ENCODE data around the gene LCE1C. TPM values are rescaled to one million over a fixed set of nuclear protein-coding genes. Genes with fewer than 3 reads are reported as not detected.

Gene LCE1C
- total RNA-seq, 2 donors from 2014 or later, result not detected

- Mint-ChIP-seq H3K27me3 (peaks cover 24 to 49% of the 10 kb centered on the region in 2 donors), H3K9me3 (no peaks in the 10 kb centered on the region), H3K36me3 (no peaks in the 10 kb centered on the region), H3K4me3 (no peak overlapping the region), H3K4me1 (ENCODE audit: low read depth in 2 of 2) (peaks cover 0 to 5% of the 10 kb centered on the region in 2 donors), H3K27ac (no peak overlapping the region)
- ATAC-seq, result peak in 1 of 2 donors; percentile 53
- DNase-seq (ENCODE audit: low spot score), result no peak
Observed at GRCh38 chr1:152783095-152783494, 23.4 kb downstream of the LCE1C start.

- H3K27me3 Mint-ChIP-seq, result peaks cover 17 to 49% of the 10 kb centered on the region in 2 donors
- H3K9me3 Mint-ChIP-seq, result no peaks in the 10 kb centered on the region
Observed at GRCh38 chr1:152777510-152778137, 28.8 kb downstream of the LCE1C start.

DNA sequence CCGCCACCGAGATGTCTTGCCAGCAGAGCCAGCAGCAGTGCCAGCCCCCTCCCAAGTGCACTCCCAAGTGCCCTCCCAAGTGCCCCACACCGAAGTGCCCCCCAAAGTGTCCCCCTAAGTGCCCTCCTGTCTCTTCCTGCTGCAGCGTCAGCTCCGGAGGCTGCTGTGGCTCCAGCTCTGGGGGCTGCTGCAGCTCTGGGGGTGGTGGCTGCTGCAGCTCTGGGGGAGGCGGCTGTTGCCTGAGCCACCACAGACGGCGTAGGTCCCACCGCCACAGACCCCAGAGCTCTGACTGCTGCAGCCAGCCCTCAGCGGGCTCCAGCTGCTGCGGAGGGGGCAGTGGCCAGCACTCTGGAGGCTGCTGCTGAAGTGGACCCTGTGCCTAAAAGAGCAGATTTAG is 30.1 kb downstream of the LCE1C start:
- Mint-ChIP-seq H3K4me1 (ENCODE audit: low read depth in 2 of 2) (no peaks in the 10 kb centered on the region), H3K27me3 (peaks cover 20 to 56% of the 10 kb centered on the region in 2 donors), H3K36me3 (no peaks in the 10 kb centered on the region), H3K27ac (no peak overlapping the region), H3K9me3 (no peaks in the 10 kb centered on the region), H3K4me3 (no peak overlapping the region)
- ATAC-seq (no peak), DNase-seq (ENCODE audit: low spot score) (no peak)

More at GRCh38 chr1:152777510-152778137, 28.8 kb downstream of the LCE1C start:
- Mint-ChIP-seq H3K27ac (no peak overlapping the region), H3K4me3 (no peak overlapping the region), H3K36me3 (no peaks in the 10 kb centered on the region), H3K4me1 (ENCODE audit: low read depth in 2 of 2) (no peaks in the 10 kb centered on the region)
- no peak for DNase-seq (ENCODE audit: low spot score)
- ATAC-seq, result no peak

- H3K27ac Mint-ChIP-seq, result no peak within 1 kb of the TSS
- peaks cover 20 to 58% of the 10 kb centered on the region in 2 donors for H3K27me3 Mint-ChIP-seq
- DNase-seq (ENCODE audit: low spot score) (no peak), ATAC-seq (no peak)
- H3K9me3 Mint-ChIP-seq, result no peaks in the 10 kb centered on the region
- no peak within 1 kb of the TSS for H3K4me3 Mint-ChIP-seq
- H3K36me3 Mint-ChIP-seq, result no peaks in the 10 kb centered on the region
- no peaks in the 10 kb centered on the region for H3K4me1 Mint-ChIP-seq (ENCODE audit: low read depth in 2 of 2)
Observed at GRCh38 chr1:152774875-152775274, 31.6 kb downstream of the LCE1C start, which contains the start of gene LCE1F. Gene LCE1F, plus strand, starts transcription at chr1:152775140. Its CDS starts 1,232 bp downstream, at chr1:152776372.

- H3K4me1 Mint-ChIP-seq (ENCODE audit: low read depth in 2 of 2), result no peaks in the 10 kb centered on the region
- DNase-seq (ENCODE audit: low spot score) (no peak), ATAC-seq (no peak)
- no peak overlapping the region for H3K27ac Mint-ChIP-seq
- no peaks in the 10 kb centered on the region for H3K9me3 Mint-ChIP-seq
- peaks cover 16 to 31% of the 10 kb centered on the region in 2 donors for H3K27me3 Mint-ChIP-seq
- H3K36me3 Mint-ChIP-seq, result no peaks in the 10 kb centered on the region
- H3K4me3 Mint-ChIP-seq, result no peak overlapping the region
Observed at GRCh38 chr1:152770411-152770810, 36.0 kb downstream of the LCE1C start.

- Mint-ChIP-seq H3K4me1 (ENCODE audit: low read depth in 2 of 2) (no peaks in the 10 kb centered on the region), H3K36me3 (no peaks in the 10 kb centered on the region), H3K9me3 (no peaks in the 10 kb centered on the region), H3K4me3 (no peak overlapping the region), H3K27me3 (peaks cover 12 to 17% of the 10 kb centered on the region in 2 donors), H3K27ac (no peak overlapping the region)
- DNase-seq (ENCODE audit: low spot score) (no peak), ATAC-seq (peak in 1 of 2 donors; percentile 60)
Observed at GRCh38 chr1:152768847-152769533, 37.5 kb downstream of the LCE1C start.

DNA sequence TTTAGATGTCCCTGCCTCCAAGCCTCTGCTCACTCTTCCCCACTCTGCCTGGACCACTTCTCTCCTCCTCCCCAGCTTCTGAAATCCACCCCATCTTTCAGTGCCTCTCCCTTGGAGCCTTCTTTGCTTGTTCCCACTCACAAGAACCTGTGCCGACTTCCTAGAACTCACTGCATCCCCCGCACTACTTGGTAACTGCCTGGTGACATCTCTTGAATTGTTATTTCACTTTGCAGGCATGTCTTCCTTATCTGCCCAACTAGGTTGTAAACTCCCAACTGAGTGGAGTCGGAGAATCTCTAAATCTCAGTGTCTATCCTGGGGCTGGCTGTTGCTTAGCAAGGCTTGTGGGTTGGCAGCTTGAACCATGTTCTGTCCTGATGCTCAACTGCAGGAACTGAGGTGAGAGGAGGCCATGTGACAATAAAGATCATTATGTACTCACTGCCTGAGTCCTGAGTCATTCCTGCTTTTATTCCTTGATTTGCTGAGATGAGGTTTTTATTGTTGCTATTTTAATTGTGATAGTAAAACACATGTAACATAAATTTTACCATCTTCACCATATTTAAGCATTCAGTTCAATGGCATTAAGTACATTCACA is 44.7 kb downstream of the LCE1C start:
- DNase-seq (ENCODE audit: low spot score) (no peak), ATAC-seq (no peak)
- no peak overlapping the region for H3K27ac Mint-ChIP-seq
- H3K4me1 Mint-ChIP-seq (ENCODE audit: low read depth in 2 of 2), result no peaks in the 10 kb centered on the region
- no peak overlapping the region for H3K4me3 Mint-ChIP-seq
- H3K9me3 Mint-ChIP-seq, result no peaks in the 10 kb centered on the region
- H3K36me3 Mint-ChIP-seq, result no peaks in the 10 kb centered on the region
- peaks cover 9 to 12% of the 10 kb centered on the region in 2 donors for H3K27me3 Mint-ChIP-seq

DNA sequence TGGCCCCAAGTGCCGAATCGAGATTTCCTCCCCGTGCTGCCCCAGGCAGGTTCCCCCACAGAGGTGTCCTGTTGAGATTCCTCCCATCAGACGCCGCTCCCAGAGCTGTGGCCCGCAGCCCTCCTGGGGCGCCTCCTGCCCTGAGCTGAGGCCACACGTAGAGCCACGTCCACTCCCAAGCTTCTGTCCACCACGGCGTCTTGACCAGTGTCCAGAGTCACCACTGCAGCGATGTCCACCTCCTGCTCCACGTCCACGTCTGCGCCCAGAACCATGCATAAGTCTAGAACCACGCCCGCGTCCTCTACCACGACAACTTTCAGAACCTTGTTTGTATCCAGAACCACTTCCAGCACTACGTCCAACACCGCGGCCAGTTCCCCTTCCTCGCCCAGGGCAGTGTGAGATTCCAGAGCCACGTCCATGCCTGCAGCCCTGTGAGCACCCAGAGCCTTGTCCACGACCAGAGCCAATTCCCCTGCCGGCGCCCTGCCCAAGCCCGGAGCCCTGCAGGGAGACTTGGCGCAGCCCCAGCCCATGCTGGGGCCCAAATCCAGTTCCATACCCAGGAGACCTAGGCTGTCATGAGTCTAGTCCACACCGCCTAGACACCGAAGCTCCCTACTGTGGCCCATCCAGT is 45.8 kb downstream of the LCE1C start:
- ATAC-seq, result peak in 1 of 2 donors; percentile 34

GRCh38 chr1:152759453-152760173 is 46.8 kb downstream of the LCE1C start:
- Mint-ChIP-seq H3K27ac (no peak overlapping the region), H3K27me3 (peaks cover 16 to 29% of the 10 kb centered on the region in 2 donors), H3K9me3 (no peaks in the 10 kb centered on the region), H3K36me3 (no peaks in the 10 kb centered on the region), H3K4me3 (no peak overlapping the region), H3K4me1 (ENCODE audit: low read depth in 2 of 2) (no peaks in the 10 kb centered on the region)
- no peak for DNase-seq (ENCODE audit: low spot score)
- ATAC-seq, result peak in 1 of 2 donors; percentile 17

More for the DNA sequence above, 45.8 kb downstream of the LCE1C start:
- Mint-ChIP-seq H3K4me1 (ENCODE audit: low read depth in 2 of 2) (no peaks in the 10 kb centered on the region), H3K36me3 (no peaks in the 10 kb centered on the region), H3K27ac (no peak overlapping the region), H3K27me3 (peaks cover 16 to 18% of the 10 kb centered on the region in 2 donors), H3K4me3 (no peak overlapping the region), H3K9me3 (no peaks in the 10 kb centered on the region)
- DNase-seq (ENCODE audit: low spot score), result no peak

- ATAC-seq (no peak), DNase-seq (ENCODE audit: low spot score) (no peak)
- Mint-ChIP-seq H3K4me3 (no peak overlapping the region), H3K9me3 (no peaks in the 10 kb centered on the region), H3K4me1 (ENCODE audit: low read depth in 2 of 2) (no peaks in the 10 kb centered on the region), H3K27me3 (peaks cover 16 to 35% of the 10 kb centered on the region in 2 donors), H3K36me3 (no peaks in the 10 kb centered on the region), H3K27ac (no peak overlapping the region)
Observed at GRCh38 chr1:152758636-152759035, 47.8 kb downstream of the LCE1C start.

DNA sequence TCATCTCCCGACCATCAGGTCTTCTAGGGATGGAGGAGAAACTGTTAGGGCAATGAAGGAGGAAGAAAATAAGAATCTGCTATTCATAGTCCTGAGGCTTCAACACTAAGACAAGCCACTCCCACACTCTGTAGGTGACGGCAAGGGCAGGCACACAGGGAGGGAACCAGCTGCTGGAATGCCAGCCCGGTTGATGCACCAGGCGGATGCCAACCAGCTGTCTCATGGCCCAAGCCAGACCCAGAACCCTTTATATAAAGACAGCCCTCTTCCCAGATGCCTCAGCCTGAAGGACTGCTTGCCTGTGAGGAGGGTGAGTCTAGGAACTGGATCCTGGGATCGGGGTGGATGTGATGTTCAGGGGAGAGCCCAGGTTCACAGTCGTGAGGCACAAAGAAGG is 48.7 kb downstream of the LCE1C start, which contains the start of gene KPRP:
Gene KPRP (plus strand): TSS at position 279 of the 400 bp plus-strand sequence. CDS start 1,564 bp downstream, outside the sequence.
- Mint-ChIP-seq H3K9me3 (no peaks in the 10 kb centered on the region), H3K4me3 (no peak within 1 kb of the TSS), H3K36me3 (no peaks in the 10 kb centered on the region), H3K4me1 (ENCODE audit: low read depth in 2 of 2) (no peaks in the 10 kb centered on the region), H3K27me3 (peaks cover 22 to 44% of the 10 kb centered on the region in 2 donors), H3K27ac (no peak within 1 kb of the TSS)
- ATAC-seq, result no peak
- DNase-seq (ENCODE audit: low spot score), result no peak

DNA sequence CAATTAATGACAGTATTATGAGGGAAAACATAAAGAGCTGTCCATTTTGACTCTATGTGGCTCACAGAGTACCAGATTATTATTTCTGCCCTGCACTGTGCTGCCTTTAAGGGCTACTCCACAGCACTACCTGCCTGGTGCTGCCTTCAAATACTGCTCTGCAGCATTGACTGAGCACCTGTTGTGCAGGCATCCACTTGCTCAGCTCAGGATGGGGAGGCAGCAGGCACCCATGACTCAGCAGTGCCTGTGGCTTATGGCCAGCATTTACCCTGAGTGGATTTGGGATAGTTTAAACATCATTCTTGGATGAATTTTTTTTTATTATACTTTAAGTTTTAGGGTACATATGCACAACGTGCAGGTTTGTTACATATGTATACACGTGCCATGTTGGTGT is 49.6 kb downstream of the LCE1C start:
- Mint-ChIP-seq H3K4me1 (ENCODE audit: low read depth in 2 of 2) (no peaks in the 10 kb centered on the region), H3K9me3 (no peaks in the 10 kb centered on the region), H3K27ac (no peak overlapping the region), H3K36me3 (no peaks in the 10 kb centered on the region), H3K27me3 (peaks cover 26 to 49% of the 10 kb centered on the region in 2 donors), H3K4me3 (no peak overlapping the region)
- DNase-seq (ENCODE audit: low spot score) (no peak), ATAC-seq (no peak)

Data from natural killer cell treated with Interleukin-12 subunit alpha and Interleukin-12 subunit beta and Interleukin-15 and Interleukin-18, amount 100 ng/mL, for 72 hours (primary cell).